ENCODE data around the gene GEMIN7. TPM values are rescaled to one million over a fixed set of nuclear protein-coding genes. Genes with fewer than 3 reads are reported as not detected.

The GEMIN7 gene
- total RNA-seq, 1 donor from 2014 or later = 63.6 TPM

GRCh38 chr19:45107621-45108150 is 28.6 kb downstream of the GEMIN7 start:
- H3K27me3 ChIP-seq (ENCODE audit: control insufficient read depth, insufficient read depth, low read length) = no peaks in the 10 kb centered on the region
- no peak overlapping the region for H3K4me3 ChIP-seq (ENCODE audit: low read depth, low read length)
- TF ChIP-seq, protein P1, sequence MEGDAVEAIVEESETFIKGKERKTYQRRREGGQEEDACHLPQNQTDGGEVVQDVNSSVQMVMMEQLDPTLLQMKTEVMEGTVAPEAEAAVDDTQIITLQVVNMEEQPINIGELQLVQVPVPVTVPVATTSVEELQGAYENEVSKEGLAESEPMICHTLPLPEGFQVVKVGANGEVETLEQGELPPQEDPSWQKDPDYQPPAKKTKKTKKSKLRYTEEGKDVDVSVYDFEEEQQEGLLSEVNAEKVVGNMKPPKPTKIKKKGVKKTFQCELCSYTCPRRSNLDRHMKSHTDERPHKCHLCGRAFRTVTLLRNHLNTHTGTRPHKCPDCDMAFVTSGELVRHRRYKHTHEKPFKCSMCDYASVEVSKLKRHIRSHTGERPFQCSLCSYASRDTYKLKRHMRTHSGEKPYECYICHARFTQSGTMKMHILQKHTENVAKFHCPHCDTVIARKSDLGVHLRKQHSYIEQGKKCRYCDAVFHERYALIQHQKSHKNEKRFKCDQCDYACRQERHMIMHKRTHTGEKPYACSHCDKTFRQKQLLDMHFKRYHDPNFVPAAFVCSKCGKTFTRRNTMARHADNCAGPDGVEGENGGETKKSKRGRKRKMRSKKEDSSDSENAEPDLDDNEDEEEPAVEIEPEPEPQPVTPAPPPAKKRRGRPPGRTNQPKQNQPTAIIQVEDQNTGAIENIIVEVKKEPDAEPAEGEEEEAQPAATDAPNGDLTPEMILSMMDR (IDR thresholded peaks at IDR 0.05; ENCODE audit: insufficient read depth, low read length, poor library complexity, severe bottlenecking) = no peak
- no peaks in the 10 kb centered on the region for H3K36me3 ChIP-seq (ENCODE audit: control insufficient read depth, insufficient read depth, low read length)
- no peak for DNase-seq (ENCODE audit: low read depth)

- TF ChIP-seq, protein P1 (IDR thresholded peaks at IDR 0.05; ENCODE audit: insufficient read depth, low read length, poor library complexity, severe bottlenecking) = no peak
- Histone ChIP-seq H3K36me3 (ENCODE audit: control insufficient read depth, insufficient read depth, low read length) (no peaks in the 10 kb centered on the region), H3K4me3 (ENCODE audit: low read depth, low read length) (no peak overlapping the region), H3K27me3 (ENCODE audit: control insufficient read depth, insufficient read depth, low read length) (no peaks in the 10 kb centered on the region)
- DNase-seq (ENCODE audit: low read depth) = no peak
Measured at GRCh38 chr19:45110851-45111266, 31.8 kb downstream of the GEMIN7 start.

DNA sequence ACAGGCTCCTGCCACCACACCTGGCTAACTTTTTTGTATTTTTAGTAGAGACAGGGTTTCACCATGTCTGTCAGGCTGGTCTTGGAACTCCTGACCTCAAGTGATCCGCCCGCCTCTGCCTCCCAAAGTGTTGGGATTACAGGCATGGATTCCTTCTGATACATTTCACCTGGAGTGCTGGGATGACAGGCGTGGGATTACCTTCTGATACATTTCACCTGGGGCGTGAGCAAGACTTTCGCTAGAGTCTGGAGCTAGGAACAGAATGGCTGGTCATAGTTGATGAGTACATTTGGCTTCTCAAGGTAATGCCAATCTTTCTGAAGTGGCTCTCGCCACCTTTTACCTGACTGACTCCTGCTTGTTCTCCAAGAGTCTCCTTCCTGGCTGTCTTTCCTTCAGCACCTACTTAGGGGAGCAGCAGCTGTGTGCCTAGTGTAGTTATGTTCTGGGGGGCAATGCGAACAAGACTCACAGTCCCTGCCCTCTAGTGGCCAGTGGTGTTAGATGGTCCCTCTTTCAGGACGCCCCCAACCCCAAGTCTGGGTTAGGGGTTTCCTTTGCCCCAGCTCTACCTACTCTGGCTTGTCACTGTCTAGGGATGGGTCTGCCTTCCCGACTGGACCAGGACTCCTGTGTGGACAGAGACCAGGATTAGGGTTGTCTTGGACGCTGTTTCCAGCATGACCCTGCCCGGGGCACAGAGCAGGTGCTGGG is 33.2 kb downstream of the GEMIN7 start:
- H3K27me3 ChIP-seq (ENCODE audit: control insufficient read depth, insufficient read depth, low read length) = no peaks in the 10 kb centered on the region
- no peak overlapping the region for H3K4me3 ChIP-seq (ENCODE audit: low read depth, low read length)
- TF ChIP-seq, protein P1 (IDR thresholded peaks at IDR 0.05; ENCODE audit: insufficient read depth, low read length, poor library complexity, severe bottlenecking) = no peak
- DNase-seq (ENCODE audit: low read depth) = no peak
- H3K36me3 ChIP-seq (ENCODE audit: control insufficient read depth, insufficient read depth, low read length) = no peaks in the 10 kb centered on the region

GRCh38 chr19:45113628-45114027 is 34.6 kb downstream of the GEMIN7 start:
- TF ChIP-seq, protein P1 (IDR thresholded peaks at IDR 0.05; ENCODE audit: insufficient read depth, low read length, poor library complexity, severe bottlenecking) = no peak
- no peaks in the 10 kb centered on the region for H3K27me3 ChIP-seq (ENCODE audit: control insufficient read depth, insufficient read depth, low read length)
- H3K36me3 ChIP-seq (ENCODE audit: control insufficient read depth, insufficient read depth, low read length) = no peaks in the 10 kb centered on the region
- no peak for DNase-seq (ENCODE audit: low read depth)
- H3K4me3 ChIP-seq (ENCODE audit: low read depth, low read length) = no peak overlapping the region

DNA sequence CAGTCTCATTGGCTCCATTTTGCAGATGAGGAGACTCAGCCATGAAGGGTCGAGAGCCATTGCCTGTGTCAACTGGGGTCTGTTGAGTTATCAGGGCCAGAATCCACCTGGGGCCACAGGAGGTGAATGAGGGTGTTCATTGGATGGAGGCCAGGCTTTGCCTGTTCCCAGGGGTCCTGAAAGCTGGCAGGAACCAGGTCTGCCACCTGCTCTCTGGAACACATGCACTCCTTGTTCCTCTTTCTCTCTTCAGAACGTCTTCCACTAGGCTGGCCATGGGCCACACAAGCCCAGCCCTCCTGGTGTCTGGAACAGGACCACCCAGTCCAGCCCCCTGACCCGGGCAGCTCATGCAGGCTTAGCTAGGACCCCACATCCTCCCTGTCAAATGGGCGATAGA is 35.1 kb downstream of the GEMIN7 start:
- no peak overlapping the region for H3K4me3 ChIP-seq (ENCODE audit: low read depth, low read length)
- H3K27me3 ChIP-seq (ENCODE audit: control insufficient read depth, insufficient read depth, low read length) = no peaks in the 10 kb centered on the region
- no peaks in the 10 kb centered on the region for H3K36me3 ChIP-seq (ENCODE audit: control insufficient read depth, insufficient read depth, low read length)
- TF ChIP-seq, protein P1 (IDR thresholded peaks at IDR 0.05; ENCODE audit: insufficient read depth, low read length, poor library complexity, severe bottlenecking) = no peak
- no peak for DNase-seq (ENCODE audit: low read depth)
